Activated gamma-delta T cell (primary cell): ENCODE results near the gene PHLDB3.
"Not testable (repeated sequence)": the region's sequence is repeated elsewhere in the genome, so short reads cannot be mapped to it uniquely, and the experiment has no call there.

Experiments used
- DNase-seq: peaks from one replicate; lab custom pipeline; 2025; lab: John Stamatoyannopoulos, UW

The PHLDB3 gene

GRCh38 chr19:43527860-43528622, 23.5 kb upstream of the PHLDB3 start:
- DNase-seq: no peak

GRCh38 chr19:43526884-43527859, 22.6 kb upstream of the PHLDB3 start, which contains the start of gene ETHE1:
ETHE1 (minus strand) TSS chr19:43527201; CDS start chr19:43527177, 24 bp downstream.
- DNase-seq: peak; percentile 60

GRCh38 chr19:43525836-43526771, 21.6 kb upstream of the PHLDB3 start:
- no peak for DNase-seq

- DNase-seq: no peak
Measured at GRCh38 chr19:43524922-43525835, 20.6 kb upstream of the PHLDB3 start.

GRCh38 chr19:43523696-43524095, 19.1 kb upstream of the PHLDB3 start:
- DNase-seq: not testable (repeated sequence)

GRCh38 chr19:43522929-43523328, 18.4 kb upstream of the PHLDB3 start:
- no peak for DNase-seq

- no peak for DNase-seq
Measured at GRCh38 chr19:43519436-43520088, 15.0 kb upstream of the PHLDB3 start.

GRCh38 chr19:43518051-43518450, 13.5 kb upstream of the PHLDB3 start:
- DNase-seq: no peak

GRCh38 chr19:43512399-43512798, 7.9 kb upstream of the PHLDB3 start:
- DNase-seq: not testable (repeated sequence)

GRCh38 chr19:43511324-43511723, 6.8 kb upstream of the PHLDB3 start:
- DNase-seq: no peak

- no peak for DNase-seq
Measured at GRCh38 chr19:43510713-43511112, 6.2 kb upstream of the PHLDB3 start.

GRCh38 chr19:43507880-43508279, 3.3 kb upstream of the PHLDB3 start:
- no peak for DNase-seq

GRCh38 chr19:43506629-43507028, 2.1 kb upstream of the PHLDB3 start:
- DNase-seq: no peak

- no peak for DNase-seq
Measured at GRCh38 chr19:43505941-43506340, 1.4 kb upstream of the PHLDB3 start.

GRCh38 chr19:43505186-43505456, 575 bp upstream of the PHLDB3 start:
- no peak for DNase-seq

- peak; percentile 87 for DNase-seq
Measured at GRCh38 chr19:43503501-43504425, 783 bp downstream of the PHLDB3 start.

GRCh38 chr19:43502419-43502976, 2.0 kb downstream of the PHLDB3 start:
- no peak for DNase-seq

GRCh38 chr19:43501661-43502418, 2.7 kb downstream of the PHLDB3 start:
- DNase-seq: no peak
